Occipital lobe (tissue), 3 donors: ENCODE measurements around the gene SH3BP1. TPM values are rescaled to one million over a fixed set of nuclear protein-coding genes. Genes with fewer than 3 reads are reported as not detected.

Experiments
- DNase-seq: peaks from one replicate; lab custom pipeline; 2025; lab: John Stamatoyannopoulos, UW
- small RNA-seq: library from RNA; depleted of rRNA; stranded (forward); fragments of <200 nt; gene quantifications from one replicate; pipeline ENCODE3, GENCODE V24; 2014
- total RNA-seq: library from RNA; depleted of rRNA; stranded (reverse); fragments of >200 nt; gene quantifications from one replicate; pipeline ENCODE4 v1.2.3, GENCODE V29; 2014

SH3BP1 gene
- total RNA-seq, 1 donor from 2014 or later: 1.9 TPM

- no peak for DNase-seq
Measured at GRCh38 chr22:37704645-37705044, 65.2 kb downstream of the SH3BP1 start.

- DNase-seq: no peak
Measured at GRCh38 chr22:37705205-37705604, 65.7 kb downstream of the SH3BP1 start.

Small RNA genes within 50 kb of the gene (small RNA-seq; reads per million reads assigned to genes)
- gene RN7SL385P: 0.29 reads per million, percentile 10 among the genes with 10 or more reads in this experiment

Other genes with a start within 250 kb of the SH3BP1 start
- gene ELFN2, start 212.2 kb upstream of the SH3BP1 start, total RNA-seq: 14.7 TPM
- gene MFNG, start 153.3 kb upstream of the SH3BP1 start, total RNA-seq: 3.9 TPM
- gene CARD10, start 120.3 kb upstream of the SH3BP1 start, total RNA-seq: 2.0 TPM
- 0.94 TPM for gene CDC42EP1, start 79.2 kb upstream of the SH3BP1 start, total RNA-seq
- gene LGALS2, start 59.6 kb upstream of the SH3BP1 start, total RNA-seq: not detected
- gene GGA1, start 30.8 kb upstream of the SH3BP1 start, total RNA-seq: 32.0 TPM
- gene PDXP, start 19.1 kb downstream of the SH3BP1 start, total RNA-seq: 40.6 TPM
- gene LGALS1, start 36.0 kb downstream of the SH3BP1 start, total RNA-seq: 119 TPM
- gene NOL12, start 46.7 kb downstream of the SH3BP1 start, total RNA-seq: 18.2 TPM
- 13.4 TPM for gene TRIOBP, start 57.4 kb downstream of the SH3BP1 start, total RNA-seq
- gene GCAT, start 168.3 kb downstream of the SH3BP1 start, total RNA-seq: 8.3 TPM
- gene GALR3, start 183.7 kb downstream of the SH3BP1 start, total RNA-seq: not detected
- gene ANKRD54, start 204.7 kb downstream of the SH3BP1 start, total RNA-seq: 13.7 TPM
- gene EIF3L, start 209.8 kb downstream of the SH3BP1 start, total RNA-seq: 702 TPM